Liver (tissue), 3 donors: ENCODE measurements around the gene ADCYAP1R1.

ENCODE experiments used
- ATF3 ChIP-seq: IDR thresholded peaks from 2 replicates; pipeline ENCODE4 v1.6.1; 2016; ENCODE audit warnings: antibody characterized with exemption
- CTCF ChIP-seq: fragments of 150-350 bp; IDR thresholded peaks from 2 replicates; pipeline ENCODE4 v1.5.1; 2017; ENCODE audit warnings: improper control_type of control experiment, low read depth, low read length; ENCODE audit not compliant: missing input control
- JUND ChIP-seq, 2 donors: IDR thresholded peaks; 2 replicates each; pipeline ENCODE4 v1.6.1; 2016; ENCODE audit warnings: antibody characterized with exemption in 2 of 2
- RAD21 ChIP-seq, 2 donors: IDR thresholded peaks; 2 replicates each; pipeline ENCODE4 v1.6.1; 2016; ENCODE audit warnings: antibody characterized with exemption in 2 of 2, mild to moderate bottlenecking in 2 of 2
- REST ChIP-seq: IDR thresholded peaks from 2 replicates; pipeline ENCODE4 v1.6.1; 2016; ENCODE audit warnings: antibody characterized with exemption, mild to moderate bottlenecking
- SP1 ChIP-seq: IDR thresholded peaks from 2 replicates; pipeline ENCODE4 v1.6.1; 2018; ENCODE audit warnings: antibody characterized with exemption, mild to moderate bottlenecking
- TAF1 ChIP-seq: conservative IDR thresholded peaks from 2 replicates; pipeline ENCODE4 v1.6.1; 2016; ENCODE audit warnings: antibody characterized with exemption, mild to moderate bottlenecking
- YY1 ChIP-seq: IDR thresholded peaks from 2 replicates; pipeline ENCODE4 v1.6.1; 2016; ENCODE audit warnings: antibody characterized with exemption, mild to moderate bottlenecking
- donor health status: healthy.
- donor health status: healthy.

- TF ChIP-seq CTCF (no peak), ATF3 (no peak), JUND (IDR thresholded peaks at IDR 0.05) (no peak), RAD21 (IDR thresholded peaks at IDR 0.05) (no peak), SP1 (no peak), TAF1 (no peak), YY1 (no peak), REST (no peak)
Measured at GRCh38 chr7:31029251-31030042, 22.7 kb upstream of the ADCYAP1R1 start.
